ENCODE data around the gene TMEM266. TPM values are rescaled to one million over a fixed set of nuclear protein-coding genes. Genes with fewer than 3 reads are reported as not detected.
"Not testable (repeated sequence)": the region's sequence is repeated elsewhere in the genome, so short reads cannot be mapped to it uniquely, and the experiment has no call there.

Gene TMEM266
- total RNA-seq, 6 donors from 2014 or later = 0.59 to 2.4 (median 1.2) TPM; not detected in 1

- Histone ChIP-seq H3K27me3 (no peaks in the 10 kb centered on the region), H3K4me1 (no peaks in the 10 kb centered on the region), H3K27ac (no peak overlapping the region), H3K4me3 (no peak overlapping the region), H3K9me3 (peaks cover 0 to under 1% (median 0%) of the 10 kb centered on the region in 4 donors), H3K36me3 (no peaks in the 10 kb centered on the region)
- 83 to 86% methylated on average over 1 of the region's 1 CpG for WGBS, 2 donors
- TF ChIP-seq POLR2A (IDR thresholded peaks at IDR 0.05) (no peak), EP300 (IDR thresholded peaks at IDR 0.05) (no peak), CTCF (IDR thresholded peaks at IDR 0.05) (no peak), POLR2AphosphoS5 (IDR thresholded peaks at IDR 0.05) (no peak)
- DNase-seq (no peak), ATAC-seq (ENCODE audit: low FRiP score in 2 of 2) (no peak)
These were observed 27.7 kb upstream of the TMEM266 start for GRCh38 chr15:76032046-76032445.

- Histone ChIP-seq H3K9me3 (no peaks in the 10 kb centered on the region), H3K27ac (no peak overlapping the region), H3K36me3 (no peaks in the 10 kb centered on the region), H3K4me1 (no peaks in the 10 kb centered on the region), H3K27me3 (no peaks in the 10 kb centered on the region), H3K4me3 (no peak overlapping the region)
- ATAC-seq (ENCODE audit: low FRiP score in 2 of 2) = no peak
- 88 to 90% methylated on average over 1 of the region's 1 CpG for WGBS, 2 donors
- DNase-seq = no peak
- TF ChIP-seq POLR2AphosphoS5 (IDR thresholded peaks at IDR 0.05) = no peak
- TF ChIP-seq CTCF (IDR thresholded peaks at IDR 0.05) = no peak
- no peak for TF ChIP-seq POLR2A (IDR thresholded peaks at IDR 0.05)
These were observed 26.3 kb upstream of the TMEM266 start for GRCh38 chr15:76033438-76033837.

- no peak for TF ChIP-seq EP300 (IDR thresholded peaks at IDR 0.05)
- no peak for TF ChIP-seq CTCF (IDR thresholded peaks at IDR 0.05)
- no peak for TF ChIP-seq POLR2A (IDR thresholded peaks at IDR 0.05)
- TF ChIP-seq POLR2AphosphoS5 (IDR thresholded peaks at IDR 0.05) = no peak
- Histone ChIP-seq H3K4me3 (no peak overlapping the region), H3K36me3 (no peaks in the 10 kb centered on the region), H3K27ac (no peak overlapping the region), H3K4me1 (no peaks in the 10 kb centered on the region), H3K27me3 (no peaks in the 10 kb centered on the region), H3K9me3 (no peaks in the 10 kb centered on the region)
- DNase-seq (no peak), ATAC-seq (ENCODE audit: low FRiP score in 2 of 2) (no peak)
- 79 to 80% methylated on average over 2 of the region's 2 CpGs for WGBS, 2 donors
These were observed 25.7 kb upstream of the TMEM266 start for GRCh38 chr15:76034111-76034510.

- TF ChIP-seq POLR2AphosphoS5 (IDR thresholded peaks at IDR 0.05) (no peak), EP300 (IDR thresholded peaks at IDR 0.05) (no peak), POLR2A (IDR thresholded peaks at IDR 0.05) (no peak), CTCF (IDR thresholded peaks at IDR 0.05) (no peak)
- no peak for ATAC-seq (ENCODE audit: low FRiP score in 2 of 2)
- 46 to 65% methylated on average over 3 of the region's 3 CpGs for WGBS, 2 donors
These were observed 24.2 kb upstream of the TMEM266 start for GRCh38 chr15:76035593-76035992.

GRCh38 chr15:76038512-76038911 is 21.3 kb upstream of the TMEM266 start:
- Histone ChIP-seq H3K4me3 (no peak overlapping the region), H3K27ac (no peak overlapping the region), H3K27me3 (no peaks in the 10 kb centered on the region), H3K36me3 (no peaks in the 10 kb centered on the region), H3K4me1 (no peaks in the 10 kb centered on the region), H3K9me3 (peaks cover 0 to 4% (median 0%) of the 10 kb centered on the region in 4 donors)
- ATAC-seq (ENCODE audit: low FRiP score in 2 of 2) (no peak), DNase-seq (no peak)
- 100% methylated on average over 1 of the region's 1 CpG; no CpG with 5 or more reads in 1 of the 2 donors for WGBS, 2 donors
- TF ChIP-seq EP300 (IDR thresholded peaks at IDR 0.05) = no peak
- TF ChIP-seq POLR2AphosphoS5 (IDR thresholded peaks at IDR 0.05) = no peak
- TF ChIP-seq CTCF (IDR thresholded peaks at IDR 0.05) = no peak
- TF ChIP-seq POLR2A (IDR thresholded peaks at IDR 0.05) = no peak

More at GRCh38 chr15:76035593-76035992, 24.2 kb upstream of the TMEM266 start:
- DNase-seq = no peak
- H3K4me3 ChIP-seq = no peak overlapping the region
- no peaks in the 10 kb centered on the region for H3K4me1 ChIP-seq
- H3K27ac ChIP-seq = no peak overlapping the region
- no peaks in the 10 kb centered on the region for H3K27me3 ChIP-seq
- no peaks in the 10 kb centered on the region for H3K9me3 ChIP-seq
- no peaks in the 10 kb centered on the region for H3K36me3 ChIP-seq

GRCh38 chr15:76054201-76054600 is 5.6 kb upstream of the TMEM266 start:
- H3K27ac ChIP-seq; H3K36me3 ChIP-seq; H3K9me3 ChIP-seq; DNase-seq; H3K27me3 ChIP-seq; ATAC-seq (ENCODE audit: low FRiP score in 2 of 2); H3K4me3 ChIP-seq: not testable (repeated sequence)
- 89 to 95% methylated on average over 10 of the region's 10 CpGs for WGBS, 2 donors
- peaks cover 13 to 21% (median 17%) of the 10 kb centered on the region in 4 donors for H3K4me1 ChIP-seq

All from upper lobe of left lung (tissue), 6 donors.